Mononuclear cell (primary cell): ENCODE measurements around the gene IL1B. TPM values are rescaled to one million over a fixed set of nuclear protein-coding genes. Genes with fewer than 3 reads are reported as not detected.
"Not testable (repeated sequence)": the region's sequence is repeated elsewhere in the genome, so short reads cannot be mapped to it uniquely, and the experiment has no call there.

Source experiments
- H3K27me3 ChIP-seq: 2 replicates; pipeline ENCODE4 v1.6.0; 2011; ENCODE audit warnings: low read length, control low read depth; ENCODE audit not compliant: insufficient read depth
- H3K4me1 ChIP-seq: 2 replicates; pipeline ENCODE4 v1.5.1; 2011; ENCODE audit warnings: mild to moderate bottlenecking, low read length, control low read depth; ENCODE audit not compliant: insufficient read depth
- H3K4me3 ChIP-seq: 2 replicates; pipeline ENCODE4 v1.5.1; 2011; ENCODE audit warnings: mild to moderate bottlenecking, low read length, moderate library complexity
- H3K9me3 ChIP-seq: 2 replicates; pipeline ENCODE4 v1.5.1; 2011; ENCODE audit warnings: low read depth, mild to moderate bottlenecking, control low read depth, low read length
- total RNA-seq: library from RNA; depleted of rRNA; stranded (reverse); fragments of >200 nt; gene quantifications from one replicate; pipeline ENCODE4 v1.2.3, GENCODE V29; 2012

Gene IL1B
- total RNA-seq, 1 donor, result 3,994 TPM

DNA sequence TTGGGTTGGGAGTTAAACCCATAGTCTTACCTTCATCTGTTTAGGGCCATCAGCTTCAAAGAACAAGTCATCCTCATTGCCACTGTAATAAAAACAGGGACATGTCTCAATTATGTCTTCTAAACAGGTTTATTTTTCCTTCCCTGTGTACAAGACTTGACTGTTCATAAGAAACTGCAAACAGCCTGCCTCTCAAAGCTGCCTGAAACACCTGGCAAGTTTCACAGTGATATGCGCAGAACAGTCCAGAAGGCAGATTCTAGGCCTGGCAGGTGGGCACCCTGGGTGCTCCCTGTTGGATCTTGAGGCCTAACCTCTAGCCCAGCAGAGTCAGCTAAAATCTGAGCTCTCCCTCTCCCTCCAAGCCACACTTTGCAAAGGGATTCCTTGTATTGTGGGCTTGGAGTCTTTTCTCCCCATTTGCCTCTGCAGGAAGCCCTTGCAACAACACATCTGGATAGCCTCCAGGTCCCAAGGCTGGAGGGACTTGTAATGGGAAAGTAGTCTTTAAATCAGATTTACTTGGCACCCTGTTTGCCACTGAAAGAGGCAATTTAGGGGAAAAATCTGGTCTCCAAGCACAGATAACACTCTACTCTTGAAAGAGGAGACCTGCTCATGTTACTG, 930 bp downstream of the IL1B start:
- H3K27me3 ChIP-seq, result no peaks in the 10 kb centered on the region
- peak overlapping the region; percentile 52 for H3K4me3 ChIP-seq
- H3K4me1 ChIP-seq, result peaks cover 94% of the 10 kb centered on the region
- H3K9me3 ChIP-seq, result no peaks in the 10 kb centered on the region

- H3K27me3 ChIP-seq, result no peaks in the 10 kb centered on the region
- no peaks in the 10 kb centered on the region for H3K9me3 ChIP-seq
- peaks cover 88% of the 10 kb centered on the region for H3K4me1 ChIP-seq
- peak overlapping the region; percentile 52 for H3K4me3 ChIP-seq
Observed at GRCh38 chr2:112835061-112835501, 1.5 kb downstream of the IL1B start.

- peak overlapping the region; percentile 52 for H3K4me3 ChIP-seq
- peaks cover 83% of the 10 kb centered on the region for H3K4me1 ChIP-seq
Observed at GRCh38 chr2:112834396-112835037, 2.1 kb downstream of the IL1B start.

GRCh38 chr2:112833976-112834375, 2.6 kb downstream of the IL1B start:
- Histone ChIP-seq H3K9me3 (no peaks in the 10 kb centered on the region), H3K4me1 (peaks cover 77% of the 10 kb centered on the region), H3K27me3 (no peaks in the 10 kb centered on the region), H3K4me3 (no peak overlapping the region)

More at GRCh38 chr2:112834396-112835037, 2.1 kb downstream of the IL1B start:
- Histone ChIP-seq H3K27me3 (no peaks in the 10 kb centered on the region), H3K9me3 (no peaks in the 10 kb centered on the region)

GRCh38 chr2:112833639-112833931, 3.0 kb downstream of the IL1B start:
- peaks cover 73% of the 10 kb centered on the region for H3K4me1 ChIP-seq
- not testable (repeated sequence) for H3K9me3 ChIP-seq, H3K27me3 ChIP-seq, H3K4me3 ChIP-seq

DNA sequence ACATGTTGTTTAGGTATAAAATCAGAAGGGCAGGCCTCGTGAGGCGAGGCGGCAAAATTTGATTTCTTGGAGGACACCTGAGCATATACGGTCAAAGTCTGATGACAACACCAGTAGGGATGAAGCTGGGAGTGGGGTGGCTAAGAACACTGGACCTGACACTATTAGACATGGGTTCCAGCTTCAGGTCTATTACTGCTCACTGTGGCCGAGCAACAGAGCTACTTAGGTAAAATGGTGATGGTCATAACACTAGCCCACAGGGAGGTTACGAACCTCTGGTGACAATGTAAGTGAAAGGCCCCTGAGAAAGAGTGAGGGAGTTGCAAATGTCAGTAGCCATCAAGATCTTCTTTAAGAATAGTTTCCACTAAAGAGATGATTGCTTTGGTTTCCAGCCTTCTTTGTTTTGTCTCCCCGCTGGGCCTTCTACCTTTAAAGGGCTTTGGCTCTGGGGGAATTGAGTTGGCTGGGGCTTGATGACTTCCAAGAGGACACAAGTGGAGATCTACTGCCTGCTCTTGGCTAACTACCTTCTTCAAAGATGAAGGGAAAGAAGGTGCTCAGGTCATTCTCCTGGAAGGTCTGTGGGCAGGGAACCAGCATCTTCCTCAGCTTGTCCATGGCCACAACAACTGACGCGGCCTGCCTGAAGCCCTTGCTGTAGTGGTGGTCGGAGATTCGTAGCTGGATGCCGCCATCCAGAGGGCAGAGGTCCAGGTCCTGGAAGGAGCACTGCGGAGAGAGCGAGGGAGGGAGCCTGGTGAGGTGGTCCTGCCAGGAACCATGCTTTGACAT, 3.5 kb downstream of the IL1B start:
- Histone ChIP-seq H3K9me3 (no peaks in the 10 kb centered on the region), H3K27me3 (no peaks in the 10 kb centered on the region), H3K4me3 (no peak overlapping the region), H3K4me1 (peaks cover 68% of the 10 kb centered on the region)

GRCh38 chr2:112831946-112832840, 4.4 kb downstream of the IL1B start:
- no peaks in the 10 kb centered on the region for H3K9me3 ChIP-seq
- H3K4me1 ChIP-seq, result peaks cover 59% of the 10 kb centered on the region
- no peak overlapping the region for H3K4me3 ChIP-seq
- no peaks in the 10 kb centered on the region for H3K27me3 ChIP-seq

GRCh38 chr2:112831513-112831845, 5.1 kb downstream of the IL1B start:
- Histone ChIP-seq H3K27me3 (no peaks in the 10 kb centered on the region), H3K4me3 (no peak overlapping the region), H3K9me3 (no peaks in the 10 kb centered on the region), H3K4me1 (peaks cover 52% of the 10 kb centered on the region)

- peaks cover 46% of the 10 kb centered on the region for H3K4me1 ChIP-seq
- H3K4me3 ChIP-seq, result no peak overlapping the region
- no peaks in the 10 kb centered on the region for H3K9me3 ChIP-seq
- no peaks in the 10 kb centered on the region for H3K27me3 ChIP-seq
Observed at GRCh38 chr2:112830682-112831512, 5.7 kb downstream of the IL1B start.

GRCh38 chr2:112829961-112830681, 6.5 kb downstream of the IL1B start:
- H3K27me3 ChIP-seq, result no peaks in the 10 kb centered on the region
- no peak overlapping the region for H3K4me3 ChIP-seq
- H3K4me1 ChIP-seq, result peaks cover 39% of the 10 kb centered on the region
- H3K9me3 ChIP-seq, result no peaks in the 10 kb centered on the region

GRCh38 chr2:112829101-112829960, 7.2 kb downstream of the IL1B start:
- Histone ChIP-seq H3K9me3 (no peaks in the 10 kb centered on the region), H3K4me1 (peaks cover 31% of the 10 kb centered on the region), H3K4me3 (no peak overlapping the region), H3K27me3 (no peaks in the 10 kb centered on the region)

DNA sequence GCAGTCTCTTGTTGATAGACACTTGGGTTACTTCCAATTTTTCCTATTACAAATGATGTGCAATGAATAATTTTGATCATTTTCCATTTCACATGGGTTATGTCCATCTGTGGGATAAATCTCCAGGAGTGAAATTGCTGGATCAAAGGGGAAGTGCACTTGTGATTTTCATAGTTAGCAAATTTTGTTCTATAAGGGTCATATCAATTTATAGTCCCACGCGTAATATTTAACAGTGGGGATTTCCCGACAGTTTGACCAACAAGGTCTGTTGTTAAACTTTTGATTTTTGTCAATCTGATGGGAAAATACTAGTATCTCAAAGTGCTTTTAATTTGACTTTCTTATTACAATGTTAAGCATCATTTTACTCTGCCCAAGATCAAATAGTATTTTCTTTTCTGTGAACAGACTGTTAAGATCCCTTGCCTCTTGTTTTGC, 8.3 kb downstream of the IL1B start:
- Histone ChIP-seq H3K27me3 (no peaks in the 10 kb centered on the region), H3K9me3 (no peaks in the 10 kb centered on the region), H3K4me3 (no peak overlapping the region), H3K4me1 (peaks cover 23% of the 10 kb centered on the region)

- peaks cover 17% of the 10 kb centered on the region for H3K4me1 ChIP-seq
- H3K9me3 ChIP-seq, result no peaks in the 10 kb centered on the region
- no peaks in the 10 kb centered on the region for H3K27me3 ChIP-seq
- no peak overlapping the region for H3K4me3 ChIP-seq
Observed at GRCh38 chr2:112827604-112828185, 8.9 kb downstream of the IL1B start.
